H4 (cell line): ENCODE measurements around the gene TP53TG5. TPM values are rescaled to one million over a fixed set of nuclear protein-coding genes. Genes with fewer than 3 reads are reported as not detected.

ENCODE experiments used
- DNase-seq: peaks from one replicate; pipeline ENCODE4 v3.0.0-alpha.2; 2015; ENCODE audit warnings: low spot score
- total RNA-seq: library from RNA; depleted of rRNA; stranded (reverse); fragments of >200 nt; shearing (Covaris generic); gene quantifications from 2 replicates; pipeline ENCODE4 v1.2.3, GENCODE V29; 2014

The TP53TG5 gene
- total RNA-seq, 1 experiment from 2014 or later = not detected

GRCh38 chr20:45345104-45345936 lies 32.8 kb downstream of the TP53TG5 start:
- no peak for DNase-seq

DNA sequence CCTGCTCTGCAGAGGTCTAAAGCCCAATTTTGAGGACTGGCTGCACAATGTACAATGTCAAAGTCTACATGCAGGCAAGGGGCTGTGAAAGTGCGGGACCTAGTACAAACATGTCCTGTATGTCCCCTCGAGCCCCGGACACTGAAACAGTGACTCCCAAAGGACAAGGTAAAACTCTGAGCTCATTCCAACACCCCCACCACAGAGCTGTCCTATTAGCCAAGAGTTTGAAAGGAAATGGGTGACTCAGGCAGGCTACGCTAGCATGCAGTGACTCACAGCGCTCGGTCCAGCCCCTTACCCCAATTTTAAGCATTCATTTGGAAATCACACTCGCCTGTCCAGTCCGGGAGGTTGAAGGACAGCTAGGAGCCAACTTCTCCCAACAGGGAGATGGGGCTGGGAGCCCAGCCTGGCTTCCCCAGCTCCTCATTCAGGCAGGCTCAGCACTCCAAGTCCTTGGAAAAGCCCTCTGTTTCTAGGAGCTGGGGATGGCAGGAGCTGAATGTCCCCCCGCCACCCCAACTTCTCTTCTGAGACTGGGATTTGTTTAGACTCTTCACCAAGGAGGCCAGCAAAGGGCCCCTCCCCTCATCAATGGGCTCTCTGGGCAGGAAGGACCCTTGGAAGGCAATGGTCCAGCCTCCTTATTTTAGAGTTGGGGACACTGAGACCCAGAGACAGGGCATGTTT lies 33.8 kb downstream of the TP53TG5 start:
- peak; percentile 88 for DNase-seq

DNA sequence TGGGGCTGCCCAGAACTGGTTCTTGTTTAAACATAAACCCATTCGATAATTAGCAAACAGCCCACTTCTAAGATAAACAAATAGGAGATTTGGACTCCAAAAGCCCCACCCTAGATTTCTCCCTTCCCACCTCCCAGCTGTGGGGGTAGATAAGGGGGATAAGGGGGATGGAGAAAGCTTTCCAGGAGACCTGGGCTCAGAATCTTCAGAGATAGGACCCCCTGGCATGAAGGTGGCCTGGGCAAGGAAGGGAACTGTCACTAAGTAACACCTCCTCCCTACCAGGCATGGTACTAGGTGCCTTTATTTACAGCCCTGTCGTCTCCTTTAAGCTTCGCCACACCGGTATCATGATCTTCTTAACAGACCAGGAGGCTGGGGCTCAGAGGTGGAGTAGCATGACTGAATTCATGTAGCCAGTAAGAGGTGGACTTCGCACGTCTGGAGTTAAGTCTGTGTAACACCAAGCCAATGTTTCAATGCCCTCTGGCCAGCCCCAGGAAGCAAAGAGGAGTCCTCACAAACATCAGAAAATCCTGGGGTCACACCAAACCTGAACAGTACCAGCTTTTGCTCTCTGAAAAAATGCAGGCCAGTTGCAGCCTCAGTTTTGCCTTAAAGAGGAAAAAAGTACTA lies 34.5 kb downstream of the TP53TG5 start:
- no peak for DNase-seq

- DNase-seq = no peak
Measured at GRCh38 chr20:45342855-45343531, 35.1 kb downstream of the TP53TG5 start.

- peak; percentile 81 for DNase-seq
Measured at GRCh38 chr20:45341939-45342854, 35.9 kb downstream of the TP53TG5 start.

GRCh38 chr20:45341579-45341938 lies 36.6 kb downstream of the TP53TG5 start:
- DNase-seq = no peak

GRCh38 chr20:45340951-45341350 lies 37.2 kb downstream of the TP53TG5 start:
- DNase-seq = no peak

DNA sequence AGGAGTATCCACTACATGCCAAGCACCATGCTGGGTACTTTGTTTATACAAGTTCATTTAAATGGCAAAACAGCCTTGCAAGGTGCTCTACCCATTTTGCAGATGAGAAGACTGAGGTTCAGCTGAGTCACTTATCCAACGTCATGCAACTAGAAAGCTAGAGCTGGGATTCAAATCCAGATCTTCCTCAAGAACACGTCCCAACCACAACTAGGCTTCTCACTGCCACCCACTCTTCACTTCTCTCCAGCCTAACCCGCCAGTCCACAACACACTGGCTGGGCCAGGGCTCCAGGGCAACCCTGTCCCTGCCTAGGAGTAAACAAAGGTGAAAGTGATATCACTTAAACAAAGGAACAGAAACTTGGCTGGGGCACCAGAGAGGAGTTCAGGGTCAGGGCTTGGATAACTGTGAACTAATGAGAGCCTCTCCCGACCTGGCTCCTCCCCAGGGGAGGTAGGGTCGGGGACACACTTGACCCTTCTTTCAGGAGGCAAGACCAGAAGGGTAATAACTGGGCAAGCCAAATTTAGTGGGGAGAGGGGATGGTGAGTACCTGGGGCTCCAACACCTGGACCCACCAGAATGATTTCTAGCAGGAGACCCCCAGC lies 37.8 kb downstream of the TP53TG5 start:
- no peak for DNase-seq

GRCh38 chr20:45339799-45340198 lies 38.3 kb downstream of the TP53TG5 start:
- no peak for DNase-seq

- no peak for DNase-seq
Measured at GRCh38 chr20:45339084-45339483, 39.0 kb downstream of the TP53TG5 start.

DNA sequence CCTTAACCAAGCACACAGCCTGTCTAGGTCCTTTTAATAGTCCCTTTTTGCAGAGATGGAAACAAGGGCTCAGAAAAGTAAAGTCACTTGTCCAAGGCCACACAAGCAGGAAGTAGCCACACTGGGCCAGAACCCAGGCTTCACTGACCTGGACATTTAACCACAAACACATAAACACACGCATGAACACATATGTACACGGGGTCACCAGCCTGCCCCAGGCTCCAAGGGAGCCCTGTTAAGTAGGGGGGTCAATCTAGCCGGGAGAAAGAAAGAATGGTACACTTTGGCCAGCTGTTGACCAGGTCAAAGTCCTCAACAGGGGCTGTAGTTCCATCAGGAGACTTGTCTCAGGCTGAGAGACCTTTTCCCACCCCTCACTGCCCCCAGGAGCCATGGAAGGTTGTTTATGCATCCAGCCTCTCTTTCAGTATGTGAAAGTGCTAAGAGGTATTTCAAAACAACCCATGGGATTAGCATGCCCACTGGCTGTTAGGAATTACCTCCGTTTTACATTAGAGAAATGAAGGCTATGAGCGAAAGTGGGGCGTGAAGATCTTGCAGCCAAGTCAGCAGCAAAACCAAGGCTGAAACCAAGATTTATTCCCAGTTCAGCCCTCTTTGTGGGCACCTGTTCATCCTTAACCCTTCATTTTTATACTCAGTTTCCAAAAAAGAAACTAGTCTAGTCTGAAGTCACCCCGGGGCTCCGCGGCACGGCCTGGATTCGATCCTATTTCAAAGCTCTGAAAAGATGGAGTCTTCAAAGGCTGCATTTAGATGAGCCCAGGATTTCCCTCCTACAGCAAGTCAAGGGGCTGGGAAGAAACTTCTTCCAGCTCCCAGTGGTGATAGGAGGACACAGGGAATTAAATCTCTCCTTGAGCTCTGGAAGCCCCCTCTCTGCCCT lies 39.7 kb downstream of the TP53TG5 start:
- no peak for DNase-seq

- peak; percentile 80 for DNase-seq
Measured at GRCh38 chr20:45337367-45338120, 40.6 kb downstream of the TP53TG5 start.

DNA sequence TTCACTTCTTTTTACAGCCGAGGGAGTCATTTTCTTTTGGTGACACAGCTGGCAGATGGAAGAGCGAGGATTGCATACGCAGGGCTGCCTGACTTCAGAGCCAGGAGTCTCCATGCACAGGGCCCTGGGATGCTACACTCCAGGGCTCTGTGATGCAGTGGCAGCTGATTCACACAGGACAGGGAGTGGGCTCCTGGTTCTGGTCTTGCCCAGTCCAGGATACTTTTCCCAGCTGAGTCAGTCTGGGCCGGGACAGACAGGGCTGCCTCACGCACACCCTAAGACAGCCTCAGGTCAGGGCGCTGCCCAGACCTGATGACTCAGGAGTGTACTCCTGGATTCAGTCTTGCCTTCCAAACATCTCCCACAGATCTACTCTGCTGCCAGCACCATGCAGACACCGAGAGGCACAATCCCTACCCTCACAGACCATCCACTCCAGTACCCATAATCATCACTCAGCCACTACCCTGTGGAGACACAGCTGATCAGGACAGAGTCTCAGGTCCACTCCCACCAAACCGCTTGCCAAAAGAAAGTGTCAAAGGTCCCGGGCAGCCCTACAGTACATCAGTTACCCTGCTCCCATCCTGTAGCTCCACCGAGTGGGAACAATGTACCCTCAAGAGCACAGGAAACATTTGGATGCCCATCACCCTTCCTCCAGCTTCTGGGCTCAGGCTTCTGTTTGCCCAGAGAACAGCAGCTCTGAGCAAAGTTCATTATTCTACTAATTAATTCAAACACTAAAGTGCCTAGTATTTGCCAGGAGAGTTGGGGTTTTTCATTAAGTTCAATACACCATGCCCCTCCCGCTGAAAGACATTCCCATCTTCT lies 41.4 kb downstream of the TP53TG5 start:
- peak; percentile 61 for DNase-seq

DNA sequence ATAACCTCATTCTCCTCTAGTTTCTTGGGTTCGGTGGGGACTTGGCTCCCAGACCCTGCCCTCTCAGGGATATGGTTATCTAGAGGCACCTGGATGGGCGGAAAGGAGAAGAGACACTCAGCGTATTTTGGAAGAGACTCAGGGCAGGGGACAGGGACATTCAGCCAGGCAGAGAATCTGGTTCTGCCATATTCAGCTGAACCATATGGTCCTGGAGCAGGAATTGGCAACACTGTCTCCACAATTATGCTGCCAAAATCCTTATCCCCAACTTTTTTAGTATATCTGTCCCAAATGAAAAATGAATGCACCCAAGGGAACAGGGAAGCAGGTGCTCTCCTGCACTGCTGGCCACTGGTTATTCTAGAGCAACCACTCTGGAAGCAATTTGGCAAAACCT lies 47.6 kb downstream of the TP53TG5 start:
- DNase-seq = no peak

DNA sequence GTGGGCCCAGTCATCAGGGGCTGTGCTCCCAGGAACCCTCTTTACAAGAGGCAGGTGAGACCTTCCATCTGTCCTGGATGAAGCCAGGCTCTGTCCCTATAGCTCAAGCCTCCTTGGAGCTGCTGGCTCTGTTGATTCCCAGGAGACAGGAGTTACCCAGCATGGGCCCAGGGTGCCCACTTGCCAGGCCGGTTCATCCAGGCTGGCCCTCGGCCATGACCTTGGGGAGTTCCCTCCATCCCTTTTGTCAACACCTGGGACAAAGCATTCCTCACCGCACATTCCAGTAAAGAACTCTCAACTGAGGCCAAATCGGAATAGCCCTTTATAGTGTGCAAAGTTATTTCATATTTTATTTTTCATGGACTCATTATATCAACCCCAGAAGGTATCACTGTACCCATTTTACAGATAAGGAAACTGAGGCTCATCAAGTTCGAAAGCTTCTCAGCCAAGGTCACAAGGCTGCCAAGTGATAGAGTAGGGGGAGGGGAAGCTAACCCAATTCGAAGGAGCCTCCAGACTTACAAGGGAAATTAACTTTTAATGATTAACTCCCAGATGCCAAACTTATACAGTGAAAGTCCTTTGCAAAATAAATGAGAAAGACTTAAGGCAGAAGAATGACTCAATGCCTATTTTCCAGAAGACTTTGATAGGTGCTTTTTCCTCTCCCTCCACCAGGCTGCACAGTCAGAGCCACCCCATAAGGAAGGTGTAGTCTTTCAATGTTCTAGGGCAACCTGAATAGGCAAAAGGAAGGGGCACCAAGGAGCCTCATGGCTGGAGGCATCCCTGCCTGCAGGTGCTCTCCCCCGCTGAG lies 48.4 kb downstream of the TP53TG5 start:
- DNase-seq = no peak

- no peak for DNase-seq
Measured at GRCh38 chr20:45328451-45328850, 49.7 kb downstream of the TP53TG5 start.

GRCh38 chr20:45325371-45325770 lies 52.8 kb downstream of the TP53TG5 start:
- no peak for DNase-seq
